Activated CD8-positive, alpha-beta T cell treated with anti-CD3 and anti-CD28 coated beads for 36 hours (primary cell): Measurements from ENCODE around the gene HES3. TPM values are rescaled to one million over a fixed set of nuclear protein-coding genes. Genes with fewer than 3 reads are reported as not detected.

Source experiments
- ATAC-seq: fragments of 200-7000 bp; cut with Tn5 transposase; one replicate; pipeline ENCODE4 v1.10.0; 2021; ENCODE audit warnings: mild to moderate bottlenecking, moderate library complexity
- CTCF ChIA-PET: fragments of 350-600 bp; sonication (Branson Sonifier 250); formaldehyde crosslinking; loops from one replicate; lab custom pipeline; 2021; ENCODE audit warnings: antibody characterized with exemption; lab: Charles Lee
- POLR2A ChIA-PET: fragments of 350-600 bp; sonication (Branson Sonifier 250); formaldehyde crosslinking; loops from one replicate; lab custom pipeline; 2021; ENCODE audit warnings: antibody characterized with exemption; lab: Charles Lee
- DNase-seq: peaks from one replicate; pipeline ENCODE4 v3.0.0-alpha.2; 2020
- H3K27ac Mint-ChIP-seq: one replicate; pipeline ENCODE4 v1.8.0; 2021; ENCODE audit warnings: mild to moderate bottlenecking, mixed read lengths
- H3K27me3 Mint-ChIP-seq: one replicate; pipeline ENCODE4 v1.8.0; 2021; ENCODE audit warnings: mixed read lengths
- H3K36me3 Mint-ChIP-seq: one replicate; pipeline ENCODE4 v1.8.0; 2021; ENCODE audit warnings: low read depth, mixed read lengths
- H3K4me1 Mint-ChIP-seq: one replicate; pipeline ENCODE4 v1.8.0; 2021; ENCODE audit warnings: low read depth, mixed read lengths
- H3K4me3 Mint-ChIP-seq: one replicate; pipeline ENCODE4 v1.8.0; 2021; ENCODE audit warnings: mild to moderate bottlenecking, moderate library complexity, mixed read lengths
- H3K9me3 Mint-ChIP-seq: one replicate; pipeline ENCODE4 v1.8.0; 2021; ENCODE audit warnings: mixed read lengths
- CTCF ChIP-seq: fragments of 200-600 bp; IDR thresholded peaks from one replicate; pipeline ENCODE4 v1.8.0; 2022; ENCODE audit warnings: antibody characterized with exemption, mild to moderate bottlenecking
- intact Hi-C: fragments of 100-400 bp; cut with micrococcal nuclease; formaldehyde crosslinking; loops from one replicate; pipeline ENCODE4 v1.10.0; 2022
- total RNA-seq, 2 experiments: library from RNA; stranded (reverse); gene quantifications; one replicate each; pipeline ENCODE4 v1.2.3, GENCODE V29; 2021

HES3 gene
- total RNA-seq, 2 experiments from 2014 or later = not detected

- Mint-ChIP-seq H3K36me3 (peaks cover 2% of the 10 kb centered on the region), H3K4me1 (no peaks in the 10 kb centered on the region), H3K27ac (no peak overlapping the region), H3K4me3 (no peak overlapping the region), H3K9me3 (no peaks in the 10 kb centered on the region), H3K27me3 (no peaks in the 10 kb centered on the region)
- intact Hi-C loops = no loop called here
- CTCF ChIA-PET = no interaction called here
- DNase-seq (no peak), ATAC-seq (no peak)
- TF ChIP-seq CTCF = no peak
- POLR2A ChIA-PET = interaction anchor here (0.8 kb wide), 1 partner anchor 16 kb away, joined by 4 read pairs; no protein-coding TSS in a partner anchor
Measured at GRCh38 chr1:6278263-6278662, 34.3 kb downstream of the HES3 start.

GRCh38 chr1:6279066-6279465 is 35.1 kb downstream of the HES3 start:
- no peak for TF ChIP-seq CTCF
- Mint-ChIP-seq H3K4me3 (no peak overlapping the region), H3K27ac (no peak overlapping the region), H3K9me3 (no peaks in the 10 kb centered on the region), H3K4me1 (no peaks in the 10 kb centered on the region), H3K36me3 (peaks cover 2% of the 10 kb centered on the region), H3K27me3 (no peaks in the 10 kb centered on the region)
- ATAC-seq (no peak), DNase-seq (no peak)
- intact Hi-C loops = no loop called here
- CTCF ChIA-PET = no interaction called here
- POLR2A ChIA-PET = no interaction called here

- intact Hi-C loops = no loop called here
- DNase-seq (no peak), ATAC-seq (no peak)
- peaks cover 2% of the 10 kb centered on the region for H3K36me3 Mint-ChIP-seq
- ChIA-PET CTCF (no interaction called here), POLR2A (no interaction called here)
- H3K27me3 Mint-ChIP-seq = no peaks in the 10 kb centered on the region
- no peak overlapping the region for H3K27ac Mint-ChIP-seq
- no peak for TF ChIP-seq CTCF
- H3K9me3 Mint-ChIP-seq = no peaks in the 10 kb centered on the region
- H3K4me1 Mint-ChIP-seq = no peaks in the 10 kb centered on the region
- H3K4me3 Mint-ChIP-seq = no peak overlapping the region
Measured at GRCh38 chr1:6279613-6280383, 35.8 kb downstream of the HES3 start.

- ATAC-seq = no peak
- no peaks in the 10 kb centered on the region for H3K27me3 Mint-ChIP-seq
- intact Hi-C loops = no loop called here
- no peak overlapping the region for H3K4me3 Mint-ChIP-seq
- ChIA-PET POLR2A (no interaction called here), CTCF (no interaction called here)
- H3K27ac Mint-ChIP-seq = no peak overlapping the region
- no peak for DNase-seq
- TF ChIP-seq CTCF = no peak
- peaks cover 2% of the 10 kb centered on the region for H3K36me3 Mint-ChIP-seq
- H3K9me3 Mint-ChIP-seq = no peaks in the 10 kb centered on the region
- no peaks in the 10 kb centered on the region for H3K4me1 Mint-ChIP-seq
Measured at GRCh38 chr1:6280761-6281451, 36.9 kb downstream of the HES3 start.
